T1000 (cell line): Measurements from ENCODE around the gene S1PR4.
"Not testable (repeated sequence)": the region's sequence is repeated elsewhere in the genome, so short reads cannot be mapped to it uniquely, and the experiment has no call there.

Experiments used
- DNase-seq: peaks from one replicate; lab custom pipeline; 2025; ENCODE audit warnings: mixed read lengths; lab: John Stamatoyannopoulos, UW

The S1PR4 gene

GRCh38 chr19:3152419-3152780 is 26.2 kb upstream of the S1PR4 start:
- no peak for DNase-seq

GRCh38 chr19:3153286-3154230 is 25.0 kb upstream of the S1PR4 start:
- no peak for DNase-seq

- DNase-seq, result not testable (repeated sequence)
Measured at GRCh38 chr19:3154447-3154846, 24.1 kb upstream of the S1PR4 start.

GRCh38 chr19:3154957-3155736 is 23.4 kb upstream of the S1PR4 start:
- DNase-seq, result peak; percentile 97

GRCh38 chr19:3157096-3157845 is 21.3 kb upstream of the S1PR4 start:
- DNase-seq, result no peak

- DNase-seq, result no peak
Measured at GRCh38 chr19:3159565-3159964, 19.0 kb upstream of the S1PR4 start.

- no peak for DNase-seq
Measured at GRCh38 chr19:3160219-3160618, 18.4 kb upstream of the S1PR4 start.

- DNase-seq, result no peak
Measured at GRCh38 chr19:3161453-3161852, 17.1 kb upstream of the S1PR4 start.

GRCh38 chr19:3162418-3163229 is 15.9 kb upstream of the S1PR4 start:
- DNase-seq, result no peak

GRCh38 chr19:3163230-3163886 is 15.2 kb upstream of the S1PR4 start:
- DNase-seq, result peak; percentile 49

- no peak for DNase-seq
Measured at GRCh38 chr19:3163943-3164342, 14.6 kb upstream of the S1PR4 start.

- no peak for DNase-seq
Measured at GRCh38 chr19:3167533-3168272, 10.9 kb upstream of the S1PR4 start.

GRCh38 chr19:3171894-3172672 is 6.5 kb upstream of the S1PR4 start:
- no peak for DNase-seq

GRCh38 chr19:3172673-3173000 is 5.9 kb upstream of the S1PR4 start:
- not testable (repeated sequence) for DNase-seq

GRCh38 chr19:3175781-3176714 is 2.5 kb upstream of the S1PR4 start:
- DNase-seq, result peak; percentile 61

- DNase-seq, result peak; percentile 37
Measured at GRCh38 chr19:3176715-3177501, 1.7 kb upstream of the S1PR4 start.

- DNase-seq, result no peak
Measured at GRCh38 chr19:3178973-3179738, 587 bp downstream of the S1PR4 start.
